Measurements from ENCODE around the gene ZYG11A. TPM values are rescaled to one million over a fixed set of nuclear protein-coding genes. Genes with fewer than 3 reads are reported as not detected.
"Not testable (repeated sequence)": the region's sequence is repeated elsewhere in the genome, so short reads cannot be mapped to it uniquely, and the experiment has no call there.

The ZYG11A gene
- 0.18 TPM for total RNA-seq (ENCODE audit: unreplicated experiment)
- long read RNA-seq = 0 reads

DNA sequence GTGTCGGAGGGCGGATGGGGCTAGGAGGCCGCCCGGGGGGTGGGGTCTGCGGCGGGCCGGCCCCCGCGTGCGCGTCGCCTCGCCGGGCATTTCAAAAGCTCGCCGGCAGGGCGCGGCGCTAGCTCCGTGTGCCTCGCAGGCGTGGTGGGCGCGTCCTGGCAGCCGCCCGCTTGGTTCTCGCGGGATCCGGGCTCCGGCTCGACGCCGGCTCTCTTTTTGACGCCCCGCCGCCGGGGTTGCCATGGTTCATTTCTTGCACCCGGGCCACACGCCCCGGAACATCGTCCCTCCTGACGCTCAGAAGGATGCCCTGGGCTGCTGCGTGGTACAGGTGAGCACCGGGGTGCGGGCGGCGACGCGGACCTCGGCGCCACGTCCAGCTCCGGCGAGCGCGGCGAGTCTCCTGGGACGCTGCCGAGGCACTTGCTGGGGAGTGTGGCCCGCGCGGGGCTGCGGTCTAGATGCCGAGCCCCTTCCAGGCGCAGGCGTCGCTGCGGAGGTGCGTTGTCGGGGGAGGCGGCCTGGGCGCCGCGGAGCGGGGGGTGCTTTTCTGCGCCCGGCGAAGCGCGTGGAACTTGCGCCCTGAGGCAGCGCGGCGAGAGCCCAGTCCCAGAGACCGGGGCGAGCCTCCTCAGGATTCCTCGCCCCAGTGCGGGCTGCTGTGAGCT is at the start of gene ZYG11A:
Gene ZYG11A (plus strand): TSS at position 118 of the 668 bp plus-strand sequence. CDS start 124 bp downstream, at position 242.
- Mint-ChIP-seq H3K4me1 (ENCODE audit: unreplicated experiment) (no peaks in the 10 kb centered on the region), H3K27ac (ENCODE audit: unreplicated experiment) (no peak within 1 kb of the TSS)

DNA sequence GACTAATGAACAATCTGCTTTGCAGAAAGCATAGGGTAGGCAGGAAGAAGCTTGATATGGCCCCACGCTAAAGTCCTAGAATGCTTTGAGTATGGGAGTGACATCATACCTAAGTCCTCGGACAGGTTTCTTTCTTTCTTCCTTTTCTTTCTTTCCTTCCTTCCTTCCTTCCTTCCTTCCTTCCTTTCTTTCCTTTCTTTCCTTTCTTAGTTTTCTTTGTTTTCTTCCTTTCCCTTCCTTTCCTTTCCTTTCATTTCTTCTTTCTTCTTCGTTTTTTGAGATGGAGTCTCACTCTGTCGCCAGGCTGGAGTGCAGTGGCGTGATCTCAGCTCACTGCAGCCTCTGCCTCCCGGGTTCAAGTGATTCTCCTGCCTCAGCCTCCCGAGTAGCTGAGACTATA is 48.8 kb upstream of the ZYG11A start:
- not testable (repeated sequence) for H3K4me3 Mint-ChIP-seq (ENCODE audit: unreplicated experiment)

More for the DNA sequence above, at the start of gene ZYG11A:
- DNase-seq (ENCODE audit: low spot score) = peak; percentile 82
- H3K4me3 Mint-ChIP-seq (ENCODE audit: unreplicated experiment) = peak within 1 kb of the TSS; percentile 66
- TF ChIP-seq, protein P1, sequence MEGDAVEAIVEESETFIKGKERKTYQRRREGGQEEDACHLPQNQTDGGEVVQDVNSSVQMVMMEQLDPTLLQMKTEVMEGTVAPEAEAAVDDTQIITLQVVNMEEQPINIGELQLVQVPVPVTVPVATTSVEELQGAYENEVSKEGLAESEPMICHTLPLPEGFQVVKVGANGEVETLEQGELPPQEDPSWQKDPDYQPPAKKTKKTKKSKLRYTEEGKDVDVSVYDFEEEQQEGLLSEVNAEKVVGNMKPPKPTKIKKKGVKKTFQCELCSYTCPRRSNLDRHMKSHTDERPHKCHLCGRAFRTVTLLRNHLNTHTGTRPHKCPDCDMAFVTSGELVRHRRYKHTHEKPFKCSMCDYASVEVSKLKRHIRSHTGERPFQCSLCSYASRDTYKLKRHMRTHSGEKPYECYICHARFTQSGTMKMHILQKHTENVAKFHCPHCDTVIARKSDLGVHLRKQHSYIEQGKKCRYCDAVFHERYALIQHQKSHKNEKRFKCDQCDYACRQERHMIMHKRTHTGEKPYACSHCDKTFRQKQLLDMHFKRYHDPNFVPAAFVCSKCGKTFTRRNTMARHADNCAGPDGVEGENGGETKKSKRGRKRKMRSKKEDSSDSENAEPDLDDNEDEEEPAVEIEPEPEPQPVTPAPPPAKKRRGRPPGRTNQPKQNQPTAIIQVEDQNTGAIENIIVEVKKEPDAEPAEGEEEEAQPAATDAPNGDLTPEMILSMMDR (IDR thresholded peaks at IDR 0.05; ENCODE audit: unreplicated experiment) = peak; percentile 37
- peaks cover 5% of the 10 kb centered on the region for H3K27me3 Mint-ChIP-seq (ENCODE audit: unreplicated experiment)
- H3K9me3 Mint-ChIP-seq (ENCODE audit: unreplicated experiment) = no peaks in the 10 kb centered on the region
- H3K36me3 Mint-ChIP-seq (ENCODE audit: low read depth, unreplicated experiment) = no peaks in the 10 kb centered on the region

DNA sequence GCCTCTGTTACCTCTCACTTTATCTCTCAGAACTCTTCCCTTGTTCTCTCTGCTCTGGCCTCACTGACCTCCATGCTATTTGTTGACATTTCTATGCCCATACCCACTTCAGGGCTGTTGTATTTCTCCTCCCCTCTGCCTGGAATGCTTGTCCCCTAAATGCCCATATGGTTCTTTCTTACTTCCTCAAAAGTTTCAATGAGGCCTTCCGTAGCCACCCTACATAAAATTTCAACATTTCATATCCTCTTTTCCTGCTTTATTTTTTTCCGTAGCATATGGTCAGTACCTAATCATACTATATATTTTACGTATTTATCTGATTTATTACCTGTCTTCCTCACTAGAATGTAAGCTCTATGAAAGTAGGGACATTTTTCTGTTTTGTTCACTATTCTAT is 47.1 kb upstream of the ZYG11A start:
- no peak for DNase-seq (ENCODE audit: low spot score)
- H3K27me3 Mint-ChIP-seq (ENCODE audit: unreplicated experiment) = no peaks in the 10 kb centered on the region
- H3K36me3 Mint-ChIP-seq (ENCODE audit: low read depth, unreplicated experiment) = peaks cover 26% of the 10 kb centered on the region
- peaks cover 8% of the 10 kb centered on the region for H3K4me1 Mint-ChIP-seq (ENCODE audit: unreplicated experiment)
- TF ChIP-seq, protein P1 (IDR thresholded peaks at IDR 0.05; ENCODE audit: unreplicated experiment) = no peak
- peak overlapping the region; percentile 13 for H3K4me3 Mint-ChIP-seq (ENCODE audit: unreplicated experiment)
- H3K27ac Mint-ChIP-seq (ENCODE audit: unreplicated experiment) = no peak overlapping the region
- no peaks in the 10 kb centered on the region for H3K9me3 Mint-ChIP-seq (ENCODE audit: unreplicated experiment)

More for the DNA sequence above, 48.8 kb upstream of the ZYG11A start:
- DNase-seq (ENCODE audit: low spot score); H3K27me3 Mint-ChIP-seq (ENCODE audit: unreplicated experiment); H3K27ac Mint-ChIP-seq (ENCODE audit: unreplicated experiment); H3K4me1 Mint-ChIP-seq (ENCODE audit: unreplicated experiment); H3K9me3 Mint-ChIP-seq (ENCODE audit: unreplicated experiment): not testable (repeated sequence)
- peaks cover 25% of the 10 kb centered on the region for H3K36me3 Mint-ChIP-seq (ENCODE audit: low read depth, unreplicated experiment)

DNA sequence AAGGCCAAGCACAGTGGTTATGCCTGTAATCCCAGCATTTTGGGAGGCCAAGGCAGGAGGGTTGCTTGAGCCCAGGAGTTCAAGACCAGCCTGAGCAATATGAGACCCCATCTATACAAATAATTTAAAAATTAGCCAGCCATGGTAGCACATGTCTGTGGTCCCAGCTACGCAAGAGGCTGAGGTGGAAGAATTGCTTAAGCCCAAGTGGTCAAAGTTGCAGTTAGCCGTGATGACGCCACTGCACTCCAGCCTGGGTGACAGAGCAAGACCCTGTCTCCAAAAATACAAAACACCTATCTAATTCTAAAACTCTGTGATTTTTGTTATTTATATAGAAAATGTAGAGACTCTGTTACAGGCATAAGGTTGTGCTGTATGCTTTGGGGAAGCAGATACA is 44.2 kb upstream of the ZYG11A start:
- TF ChIP-seq, protein P1 (IDR thresholded peaks at IDR 0.05; ENCODE audit: unreplicated experiment) = no peak
- DNase-seq (ENCODE audit: low spot score) = no peak
- Mint-ChIP-seq H3K4me1 (ENCODE audit: unreplicated experiment) (peaks cover 3% of the 10 kb centered on the region), H3K27ac (ENCODE audit: unreplicated experiment) (peak overlapping the region; percentile 48), H3K36me3 (ENCODE audit: low read depth, unreplicated experiment) (peaks cover 26% of the 10 kb centered on the region), H3K27me3 (ENCODE audit: unreplicated experiment) (no peaks in the 10 kb centered on the region), H3K9me3 (ENCODE audit: unreplicated experiment) (no peaks in the 10 kb centered on the region), H3K4me3 (ENCODE audit: unreplicated experiment) (no peak overlapping the region)

DNA sequence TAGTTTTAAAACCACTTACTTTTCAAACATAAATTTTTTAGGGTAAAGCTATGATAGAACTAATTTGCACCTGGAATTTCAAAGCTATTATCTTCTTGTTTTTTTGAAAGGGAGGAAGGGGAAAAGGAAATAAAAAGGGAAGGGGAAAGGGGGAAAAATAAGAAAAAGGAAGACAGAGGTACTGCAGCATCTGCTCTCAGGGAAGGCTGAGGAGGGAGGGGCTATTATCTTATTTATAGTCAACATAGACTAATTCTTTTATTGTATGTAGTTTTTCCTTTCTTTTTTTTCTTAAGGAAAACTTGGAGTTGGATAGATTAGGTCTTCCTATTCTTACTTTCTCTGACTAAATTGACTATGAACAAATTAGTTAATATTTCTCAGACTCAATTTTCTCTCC is 41.5 kb upstream of the ZYG11A start:
- Mint-ChIP-seq H3K9me3 (ENCODE audit: unreplicated experiment) (no peaks in the 10 kb centered on the region), H3K36me3 (ENCODE audit: low read depth, unreplicated experiment) (peaks cover 4% of the 10 kb centered on the region), H3K27ac (ENCODE audit: unreplicated experiment) (peak overlapping the region; percentile 48), H3K4me3 (ENCODE audit: unreplicated experiment) (no peak overlapping the region), H3K27me3 (ENCODE audit: unreplicated experiment) (no peaks in the 10 kb centered on the region), H3K4me1 (ENCODE audit: unreplicated experiment) (peaks cover 3% of the 10 kb centered on the region)
- no peak for DNase-seq (ENCODE audit: low spot score)
- TF ChIP-seq, protein P1 (IDR thresholded peaks at IDR 0.05; ENCODE audit: unreplicated experiment) = no peak

DNA sequence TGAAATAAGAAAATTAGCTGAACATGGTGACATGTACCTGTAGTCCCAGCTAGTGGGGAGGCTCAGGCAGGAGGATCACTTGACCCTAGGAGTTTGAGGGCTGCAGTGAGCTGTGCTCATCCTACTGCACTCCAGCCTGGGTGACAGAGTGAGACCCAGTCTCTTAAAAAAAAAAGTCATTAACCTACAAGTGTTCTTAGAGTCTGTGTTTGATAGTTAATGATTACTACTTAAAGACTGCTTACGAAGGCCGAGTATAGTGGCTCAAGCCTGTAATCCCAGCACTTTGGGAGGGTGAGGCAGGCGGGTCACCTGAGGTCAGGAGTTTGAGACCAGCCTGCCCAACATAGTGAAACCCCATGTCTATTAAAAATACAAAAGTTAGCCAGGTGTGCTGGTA is 38.5 kb upstream of the ZYG11A start:
- not testable (repeated sequence) for H3K4me1 Mint-ChIP-seq (ENCODE audit: unreplicated experiment); H3K4me3 Mint-ChIP-seq (ENCODE audit: unreplicated experiment); H3K27me3 Mint-ChIP-seq (ENCODE audit: unreplicated experiment); H3K9me3 Mint-ChIP-seq (ENCODE audit: unreplicated experiment); H3K36me3 Mint-ChIP-seq (ENCODE audit: low read depth, unreplicated experiment); H3K27ac Mint-ChIP-seq (ENCODE audit: unreplicated experiment); DNase-seq (ENCODE audit: low spot score)
